ENCODE results near the gene TAGAP.

- TF ChIP-seq CTCF (optimal IDR thresholded peaks at IDR 0.05 in 1 of 3, IDR thresholded peaks at IDR 0.05 in 1 of 3, conservative IDR thresholded peaks at IDR 0.05 in 1 of 3; ENCODE audit: extremely low read depth in 1 of 3, insufficient read depth in 2 of 3, low read length in 3 of 3) (no peak), EZH2 (IDR thresholded peaks at IDR 0.05; ENCODE audit: low read length) (no peak)
These were observed 47.8 kb upstream of the TAGAP start for GRCh38 chr6:159092631-159093030.

All from keratinocyte (primary cell).